GM23338 (cell line): ENCODE data around the gene TNFAIP1. TPM values are rescaled to one million over a fixed set of nuclear protein-coding genes. Genes with fewer than 3 reads are reported as not detected.

Experiments
- ATAC-seq: fragments of 200-7000 bp; cut with Tn5 transposase; 3 replicates; pipeline ENCODE4 v1.9.1; 2020
- DNase-seq: peaks from one replicate; pipeline ENCODE4 v3.0.0-alpha.2; 2015; ENCODE audit warnings: low spot score
- H2AFZ ChIP-seq: fragments of 200-600 bp; sonication (generic); 2 replicates; pipeline ENCODE4 v1.8.0; 2016; ENCODE audit warnings: antibody characterized with exemption, mild to moderate bottlenecking, moderate library complexity
- H3F3A ChIP-seq: fragments of 200-600 bp; sonication (generic); replicated peaks from 2 replicates; pipeline ENCODE4 v1.8.0; 2017; ENCODE audit warnings: antibody characterized with exemption, mixed run types, low read depth
- H3K27ac ChIP-seq: fragments of 200-600 bp; sonication (generic); 2 replicates; pipeline ENCODE4 v1.6.1; 2016; ENCODE audit warnings: low read depth
- H3K27me3 ChIP-seq: fragments of 200-600 bp; sonication (generic); 2 replicates; pipeline ENCODE4 v1.8.0; 2016; ENCODE audit warnings: mild to moderate bottlenecking, mixed run types, moderate library complexity; ENCODE audit not compliant: insufficient read depth
- H3K36me3 ChIP-seq: fragments of 200-600 bp; sonication (generic); 2 replicates; pipeline ENCODE4 v1.8.0; 2016; ENCODE audit warnings: mild to moderate bottlenecking; ENCODE audit not compliant: insufficient read depth
- H3K4me1 ChIP-seq: fragments of 200-600 bp; sonication (generic); 2 replicates; pipeline ENCODE4 v1.8.0; 2016; ENCODE audit warnings: mild to moderate bottlenecking, moderate library complexity; ENCODE audit not compliant: insufficient read depth
- H3K4me2 ChIP-seq: fragments of 200-600 bp; sonication (generic); 2 replicates; pipeline ENCODE4 v1.7.1; 2017; ENCODE audit warnings: mixed run types
- H3K4me3 ChIP-seq: fragments of 200-600 bp; sonication (generic); 2 replicates; pipeline ENCODE4 v1.6.1; 2016; ENCODE audit warnings: mixed run types
- H3K79me2 ChIP-seq: fragments of 200-600 bp; sonication (generic); replicated peaks from 2 replicates; pipeline ENCODE4 v1.8.0; 2017; ENCODE audit warnings: mild to moderate bottlenecking; ENCODE audit not compliant: insufficient read depth
- H3K9me2 ChIP-seq: fragments of 200-600 bp; sonication (generic); 2 replicates; pipeline ENCODE4 v1.8.0; 2017; ENCODE audit not compliant: insufficient read depth
- H4K20me1 ChIP-seq: fragments of 200-600 bp; sonication (generic); replicated peaks from 2 replicates; pipeline ENCODE4 v1.8.0; 2017; ENCODE audit warnings: mild to moderate bottlenecking; ENCODE audit not compliant: insufficient read depth
- H3K27ac Mint-ChIP-seq: 2 replicates; pipeline ENCODE4 v1.8.0; 2020; ENCODE audit warnings: inconsistent platforms, mild to moderate bottlenecking, moderate library complexity, mixed read lengths
- H3K27me3 Mint-ChIP-seq: 3 replicates; pipeline ENCODE4 v1.8.0; 2022; ENCODE audit warnings: low read depth, mild to moderate bottlenecking, moderate library complexity, mixed read lengths, inconsistent platforms; ENCODE audit not compliant: insufficient read depth, poor library complexity
- H3K36me3 Mint-ChIP-seq: 3 replicates; pipeline ENCODE4 v1.8.0; 2021; ENCODE audit warnings: low read depth, mild to moderate bottlenecking, inconsistent platforms, moderate library complexity, mixed read lengths
- H3K4me1 Mint-ChIP-seq: 3 replicates; pipeline ENCODE4 v1.8.0; 2020; ENCODE audit warnings: mild to moderate bottlenecking, inconsistent platforms, mixed read lengths
- H3K4me3 Mint-ChIP-seq: 3 replicates; pipeline ENCODE4 v1.8.0; 2021; ENCODE audit warnings: moderate library complexity, mild to moderate bottlenecking, inconsistent platforms, mixed read lengths
- H3K9me3 Mint-ChIP-seq: 3 replicates; pipeline ENCODE4 v1.8.0; 2020; ENCODE audit warnings: moderate library complexity, mild to moderate bottlenecking, inconsistent platforms, mixed read lengths
- CREB1 ChIP-seq: fragments of 250-450 bp; sonication (Bioruptor Pico); IDR thresholded peaks from 2 replicates; pipeline ENCODE4 v1.5.0; 2020; ENCODE audit warnings: low read depth, mild to moderate bottlenecking, moderate library complexity
- EZH2 ChIP-seq: fragments of 200-600 bp; sonication (generic); IDR thresholded peaks from one replicate; pipeline ENCODE4 v1.8.0; 2017; ENCODE audit warnings: antibody characterized with exemption, mild to moderate bottlenecking, low read depth; ENCODE audit not compliant: unreplicated experiment
- EZH2phosphoT487 ChIP-seq: fragments of 200-600 bp; sonication (generic); IDR thresholded peaks from one replicate; pipeline ENCODE4 v1.8.1; 2018; ENCODE audit warnings: antibody characterized with exemption; ENCODE audit not compliant: unreplicated experiment
- JUNB ChIP-seq: IDR thresholded peaks from one replicate; pipeline ENCODE4 v1.6.1; 2016; ENCODE audit warnings: antibody characterized with exemption; ENCODE audit not compliant: unreplicated experiment
- NANOG ChIP-seq: IDR thresholded peaks from 2 replicates; pipeline ENCODE4 v1.6.1; 2016; ENCODE audit warnings: antibody characterized with exemption, borderline replicate concordance
- POLR2AphosphoS5 ChIP-seq: IDR thresholded peaks from 2 replicates; pipeline ENCODE4 v1.6.1; 2016; ENCODE audit warnings: antibody characterized with exemption, low read depth
- STAT1 ChIP-seq: IDR thresholded peaks from one replicate; pipeline ENCODE4 v1.6.1; 2016; ENCODE audit warnings: antibody characterized with exemption; ENCODE audit not compliant: unreplicated experiment
- ZNF114 ChIP-seq: fragments of 250-450 bp; sonication (Bioruptor Pico); IDR thresholded peaks from 2 replicates; pipeline ENCODE4 v1.5.0; 2020; ENCODE audit warnings: mild to moderate bottlenecking, moderate library complexity
- ZNF331 ChIP-seq: fragments of 250-450 bp; sonication (Bioruptor Pico); IDR thresholded peaks from 2 replicates; pipeline ENCODE4 v1.5.0; 2020; ENCODE audit warnings: low read depth, mild to moderate bottlenecking, moderate library complexity
- polyA plus RNA-seq: library from polyadenylated mRNA; unstranded; fragments of >200 nt; fragmentation: Nextera tagmentation; extraction: Ambion mirVana; gene quantifications from 2 replicates; pipeline ENCODE4 v1.2.1, GENCODE V29; 2016
- total RNA-seq: library from RNA; depleted of rRNA; stranded (reverse); fragments of >200 nt; shearing (Covaris generic); gene quantifications from 2 replicates; pipeline ENCODE4 v1.2.3, GENCODE V29; 2014
- TF ChIP-seq, protein P1 (sequence below), 2 experiments: fragments of 200-600 bp in 1 of 2; sonication (generic) in 1 of 2; conservative IDR thresholded peaks; 2 replicates each; pipeline versions ENCODE4 v1.5.1 to v1.6.1; 2016 to 2017; ENCODE audit warnings: antibody characterized with exemption in 2 of 2, low read depth in 2 of 2, mild to moderate bottlenecking in 2 of 2, moderate library complexity in 1 of 2
- TF ChIP-seq, protein P2 (sequence below): fragments of 250-450 bp; sonication (Bioruptor Pico); IDR thresholded peaks from 2 replicates; pipeline ENCODE4 v1.5.0; 2020; ENCODE audit warnings: mild to moderate bottlenecking, moderate library complexity
- TF ChIP-seq, protein P3 (sequence below): IDR thresholded peaks from 2 replicates; pipeline ENCODE4 v1.6.1; 2016; ENCODE audit warnings: antibody characterized with exemption
- TF ChIP-seq, protein P4 (sequence below): IDR thresholded peaks from one replicate; pipeline ENCODE4 v1.6.1; 2018; ENCODE audit warnings: antibody characterized with exemption; ENCODE audit not compliant: unreplicated experiment

Gene TNFAIP1
- total and polyA plus RNA-seq, 2 experiments from 2014 or later: 6.3 to 13.1 TPM

DNA sequence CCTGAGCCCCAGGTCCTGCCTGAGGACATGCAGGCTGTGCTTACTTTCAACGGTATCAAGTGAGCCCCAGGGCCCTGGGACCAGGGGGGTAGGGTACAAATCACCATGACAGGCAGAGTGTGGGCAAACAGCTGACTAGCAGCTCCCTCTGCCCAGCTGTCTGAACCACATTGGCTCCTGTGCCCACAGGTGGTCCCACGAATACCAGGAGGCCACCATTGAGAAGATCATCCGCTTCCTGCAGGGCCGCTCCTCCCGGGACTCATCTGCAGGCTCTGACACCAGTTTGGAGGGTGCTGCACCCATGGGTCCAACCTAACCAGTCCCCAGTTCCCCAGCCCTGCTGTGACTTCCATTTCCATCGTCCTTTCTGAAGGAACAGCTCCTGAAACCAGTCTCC, 60.4 kb downstream of the TNFAIP1 start:
- Histone ChIP-seq H3K9me2 (no peaks in the 10 kb centered on the region), H3K4me2 (no peak overlapping the region), H4K20me1 (no peaks in the 10 kb centered on the region; the same call in 1 of the 2 replicates), H2AFZ (no peak overlapping the region), H3K27ac (no peak overlapping the region), H3F3A (no peaks in the 10 kb centered on the region), H3K27me3 (no peaks in the 10 kb centered on the region; the same call in 1 of the 2 replicates), H3K36me3 (no peaks in the 10 kb centered on the region), H3K4me1 (no peaks in the 10 kb centered on the region; the same call in 1 of the 2 replicates), H3K4me3 (no peak overlapping the region), H3K79me2 (no peaks in the 10 kb centered on the region)
- TF ChIP-seq NANOG (no peak), POLR2AphosphoS5 (no peak), EZH2 (no peak), CREB1 (CRISPR knock-in tag) (no peak), ZNF114 (no peak), STAT1 (no peak), JUNB (no peak), EZH2phosphoT487 (no peak), ZNF331 (CRISPR knock-in tag) (no peak)
- TF ChIP-seq, protein P1, sequence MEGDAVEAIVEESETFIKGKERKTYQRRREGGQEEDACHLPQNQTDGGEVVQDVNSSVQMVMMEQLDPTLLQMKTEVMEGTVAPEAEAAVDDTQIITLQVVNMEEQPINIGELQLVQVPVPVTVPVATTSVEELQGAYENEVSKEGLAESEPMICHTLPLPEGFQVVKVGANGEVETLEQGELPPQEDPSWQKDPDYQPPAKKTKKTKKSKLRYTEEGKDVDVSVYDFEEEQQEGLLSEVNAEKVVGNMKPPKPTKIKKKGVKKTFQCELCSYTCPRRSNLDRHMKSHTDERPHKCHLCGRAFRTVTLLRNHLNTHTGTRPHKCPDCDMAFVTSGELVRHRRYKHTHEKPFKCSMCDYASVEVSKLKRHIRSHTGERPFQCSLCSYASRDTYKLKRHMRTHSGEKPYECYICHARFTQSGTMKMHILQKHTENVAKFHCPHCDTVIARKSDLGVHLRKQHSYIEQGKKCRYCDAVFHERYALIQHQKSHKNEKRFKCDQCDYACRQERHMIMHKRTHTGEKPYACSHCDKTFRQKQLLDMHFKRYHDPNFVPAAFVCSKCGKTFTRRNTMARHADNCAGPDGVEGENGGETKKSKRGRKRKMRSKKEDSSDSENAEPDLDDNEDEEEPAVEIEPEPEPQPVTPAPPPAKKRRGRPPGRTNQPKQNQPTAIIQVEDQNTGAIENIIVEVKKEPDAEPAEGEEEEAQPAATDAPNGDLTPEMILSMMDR (conservative IDR thresholded peaks at IDR 0.05; ENCODE audit: low read depth in 2 of 2): no peak
- TF ChIP-seq, protein P2, sequence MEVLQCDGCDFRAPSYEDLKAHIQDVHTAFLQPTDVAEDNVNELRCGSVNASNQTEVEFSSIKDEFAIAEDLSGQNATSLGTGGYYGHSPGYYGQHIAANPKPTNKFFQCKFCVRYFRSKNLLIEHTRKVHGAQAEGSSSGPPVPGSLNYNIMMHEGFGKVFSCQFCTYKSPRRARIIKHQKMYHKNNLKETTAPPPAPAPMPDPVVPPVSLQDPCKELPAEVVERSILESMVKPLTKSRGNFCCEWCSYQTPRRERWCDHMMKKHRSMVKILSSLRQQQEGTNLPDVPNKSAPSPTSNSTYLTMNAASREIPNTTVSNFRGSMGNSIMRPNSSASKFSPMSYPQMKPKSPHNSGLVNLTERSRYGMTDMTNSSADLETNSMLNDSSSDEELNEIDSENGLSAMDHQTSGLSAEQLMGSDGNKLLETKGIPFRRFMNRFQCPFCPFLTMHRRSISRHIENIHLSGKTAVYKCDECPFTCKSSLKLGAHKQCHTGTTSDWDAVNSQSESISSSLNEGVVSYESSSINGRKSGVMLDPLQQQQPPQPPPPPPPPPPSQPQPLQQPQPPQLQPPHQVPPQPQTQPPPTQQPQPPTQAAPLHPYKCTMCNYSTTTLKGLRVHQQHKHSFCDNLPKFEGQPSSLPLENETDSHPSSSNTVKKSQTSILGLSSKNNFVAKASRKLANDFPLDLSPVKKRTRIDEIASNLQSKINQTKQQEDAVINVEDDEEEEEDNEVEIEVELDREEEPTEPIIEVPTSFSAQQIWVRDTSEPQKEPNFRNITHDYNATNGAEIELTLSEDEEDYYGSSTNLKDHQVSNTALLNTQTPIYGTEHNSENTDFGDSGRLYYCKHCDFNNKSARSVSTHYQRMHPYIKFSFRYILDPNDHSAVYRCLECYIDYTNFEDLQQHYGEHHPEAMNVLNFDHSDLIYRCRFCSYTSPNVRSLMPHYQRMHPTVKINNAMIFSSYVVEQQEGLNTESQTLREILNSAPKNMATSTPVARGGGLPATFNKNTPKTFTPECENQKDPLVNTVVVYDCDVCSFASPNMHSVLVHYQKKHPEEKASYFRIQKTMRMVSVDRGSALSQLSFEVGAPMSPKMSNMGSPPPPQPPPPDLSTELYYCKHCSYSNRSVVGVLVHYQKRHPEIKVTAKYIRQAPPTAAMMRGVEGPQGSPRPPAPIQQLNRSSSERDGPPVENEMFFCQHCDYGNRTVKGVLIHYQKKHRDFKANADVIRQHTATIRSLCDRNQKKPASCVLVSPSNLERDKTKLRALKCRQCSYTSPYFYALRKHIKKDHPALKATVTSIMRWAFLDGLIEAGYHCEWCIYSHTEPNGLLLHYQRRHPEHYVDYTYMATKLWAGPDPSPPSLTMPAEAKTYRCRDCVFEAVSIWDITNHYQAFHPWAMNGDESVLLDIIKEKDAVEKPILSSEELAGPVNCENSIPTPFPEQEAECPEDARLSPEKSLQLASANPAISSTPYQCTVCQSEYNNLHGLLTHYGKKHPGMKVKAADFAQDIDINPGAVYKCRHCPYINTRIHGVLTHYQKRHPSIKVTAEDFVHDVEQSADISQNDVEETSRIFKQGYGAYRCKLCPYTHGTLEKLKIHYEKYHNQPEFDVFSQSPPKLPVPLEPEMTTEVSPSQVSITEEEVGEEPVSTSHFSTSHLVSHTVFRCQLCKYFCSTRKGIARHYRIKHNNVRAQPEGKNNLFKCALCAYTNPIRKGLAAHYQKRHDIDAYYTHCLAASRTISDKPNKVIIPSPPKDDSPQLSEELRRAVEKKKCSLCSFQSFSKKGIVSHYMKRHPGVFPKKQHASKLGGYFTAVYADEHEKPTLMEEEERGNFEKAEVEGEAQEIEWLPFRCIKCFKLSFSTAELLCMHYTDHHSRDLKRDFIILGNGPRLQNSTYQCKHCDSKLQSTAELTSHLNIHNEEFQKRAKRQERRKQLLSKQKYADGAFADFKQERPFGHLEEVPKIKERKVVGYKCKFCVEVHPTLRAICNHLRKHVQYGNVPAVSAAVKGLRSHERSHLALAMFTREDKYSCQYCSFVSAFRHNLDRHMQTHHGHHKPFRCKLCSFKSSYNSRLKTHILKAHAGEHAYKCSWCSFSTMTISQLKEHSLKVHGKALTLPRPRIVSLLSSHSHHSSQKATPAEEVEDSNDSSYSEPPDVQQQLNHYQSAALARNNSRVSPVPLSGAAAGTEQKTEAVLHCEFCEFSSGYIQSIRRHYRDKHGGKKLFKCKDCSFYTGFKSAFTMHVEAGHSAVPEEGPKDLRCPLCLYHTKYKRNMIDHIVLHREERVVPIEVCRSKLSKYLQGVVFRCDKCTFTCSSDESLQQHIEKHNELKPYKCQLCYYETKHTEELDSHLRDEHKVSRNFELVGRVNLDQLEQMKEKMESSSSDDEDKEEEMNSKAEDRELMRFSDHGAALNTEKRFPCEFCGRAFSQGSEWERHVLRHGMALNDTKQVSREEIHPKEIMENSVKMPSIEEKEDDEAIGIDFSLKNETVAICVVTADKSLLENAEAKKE (CRISPR knock-in tag): no peak
- TF ChIP-seq, protein P3, sequence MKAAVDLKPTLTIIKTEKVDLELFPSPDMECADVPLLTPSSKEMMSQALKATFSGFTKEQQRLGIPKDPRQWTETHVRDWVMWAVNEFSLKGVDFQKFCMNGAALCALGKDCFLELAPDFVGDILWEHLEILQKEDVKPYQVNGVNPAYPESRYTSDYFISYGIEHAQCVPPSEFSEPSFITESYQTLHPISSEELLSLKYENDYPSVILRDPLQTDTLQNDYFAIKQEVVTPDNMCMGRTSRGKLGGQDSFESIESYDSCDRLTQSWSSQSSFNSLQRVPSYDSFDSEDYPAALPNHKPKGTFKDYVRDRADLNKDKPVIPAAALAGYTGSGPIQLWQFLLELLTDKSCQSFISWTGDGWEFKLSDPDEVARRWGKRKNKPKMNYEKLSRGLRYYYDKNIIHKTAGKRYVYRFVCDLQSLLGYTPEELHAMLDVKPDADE: no peak
- TF ChIP-seq, protein P4, sequence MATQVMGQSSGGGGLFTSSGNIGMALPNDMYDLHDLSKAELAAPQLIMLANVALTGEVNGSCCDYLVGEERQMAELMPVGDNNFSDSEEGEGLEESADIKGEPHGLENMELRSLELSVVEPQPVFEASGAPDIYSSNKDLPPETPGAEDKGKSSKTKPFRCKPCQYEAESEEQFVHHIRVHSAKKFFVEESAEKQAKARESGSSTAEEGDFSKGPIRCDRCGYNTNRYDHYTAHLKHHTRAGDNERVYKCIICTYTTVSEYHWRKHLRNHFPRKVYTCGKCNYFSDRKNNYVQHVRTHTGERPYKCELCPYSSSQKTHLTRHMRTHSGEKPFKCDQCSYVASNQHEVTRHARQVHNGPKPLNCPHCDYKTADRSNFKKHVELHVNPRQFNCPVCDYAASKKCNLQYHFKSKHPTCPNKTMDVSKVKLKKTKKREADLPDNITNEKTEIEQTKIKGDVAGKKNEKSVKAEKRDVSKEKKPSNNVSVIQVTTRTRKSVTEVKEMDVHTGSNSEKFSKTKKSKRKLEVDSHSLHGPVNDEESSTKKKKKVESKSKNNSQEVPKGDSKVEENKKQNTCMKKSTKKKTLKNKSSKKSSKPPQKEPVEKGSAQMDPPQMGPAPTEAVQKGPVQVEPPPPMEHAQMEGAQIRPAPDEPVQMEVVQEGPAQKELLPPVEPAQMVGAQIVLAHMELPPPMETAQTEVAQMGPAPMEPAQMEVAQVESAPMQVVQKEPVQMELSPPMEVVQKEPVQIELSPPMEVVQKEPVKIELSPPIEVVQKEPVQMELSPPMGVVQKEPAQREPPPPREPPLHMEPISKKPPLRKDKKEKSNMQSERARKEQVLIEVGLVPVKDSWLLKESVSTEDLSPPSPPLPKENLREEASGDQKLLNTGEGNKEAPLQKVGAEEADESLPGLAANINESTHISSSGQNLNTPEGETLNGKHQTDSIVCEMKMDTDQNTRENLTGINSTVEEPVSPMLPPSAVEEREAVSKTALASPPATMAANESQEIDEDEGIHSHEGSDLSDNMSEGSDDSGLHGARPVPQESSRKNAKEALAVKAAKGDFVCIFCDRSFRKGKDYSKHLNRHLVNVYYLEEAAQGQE: no peak
- Mint-ChIP-seq H3K4me3 (no peak overlapping the region), H3K4me1 (peaks cover 7% of the 10 kb centered on the region), H3K27me3 (peaks cover 10% of the 10 kb centered on the region), H3K27ac (no peak overlapping the region), H3K36me3 (peaks cover 5% of the 10 kb centered on the region; the same call in 2 of the 3 replicates), H3K9me3 (no peaks in the 10 kb centered on the region)
- ATAC-seq (no peak), DNase-seq (no peak)
